Measurements from ENCODE around the gene GNRHR.

Gene GNRHR

DNA sequence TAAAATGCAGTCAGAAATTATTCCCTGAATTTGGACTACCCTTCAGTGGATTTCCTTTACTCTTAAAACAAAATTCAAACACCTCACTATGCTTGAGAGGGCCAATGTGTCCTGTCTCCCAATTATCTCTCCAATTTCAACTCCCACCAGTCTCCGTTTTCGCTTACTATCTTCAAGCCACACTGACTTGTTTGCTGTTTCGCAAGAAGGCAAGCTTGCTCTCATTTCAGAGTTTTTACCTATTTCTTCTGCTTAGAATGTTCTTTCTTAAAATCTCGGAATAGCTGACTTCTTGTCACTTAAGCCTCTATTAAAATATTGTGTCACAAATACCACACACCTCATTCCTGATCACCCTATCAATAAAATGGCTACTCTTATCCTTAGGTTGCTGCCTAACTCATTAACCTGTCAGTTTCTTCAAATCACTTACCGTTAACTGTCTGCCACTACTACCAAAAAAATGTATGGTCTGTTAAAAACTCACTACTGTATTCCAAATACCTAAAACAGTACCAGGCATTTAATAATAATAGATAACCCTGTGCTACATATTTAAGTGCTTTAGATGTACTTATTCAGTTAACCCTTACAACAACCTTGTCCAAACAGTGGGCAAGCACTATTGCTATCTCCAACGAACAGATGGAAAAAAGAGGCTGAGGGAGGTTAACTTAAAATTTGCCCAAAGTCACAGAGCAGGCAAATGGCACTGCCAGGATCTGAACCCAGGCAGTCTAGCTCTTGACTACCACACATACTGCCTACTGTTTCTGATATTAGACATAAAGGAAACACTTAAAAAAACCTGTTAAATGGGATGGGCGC is 56.1 kb downstream of the GNRHR start:
- no peak for DNase-seq

DNA sequence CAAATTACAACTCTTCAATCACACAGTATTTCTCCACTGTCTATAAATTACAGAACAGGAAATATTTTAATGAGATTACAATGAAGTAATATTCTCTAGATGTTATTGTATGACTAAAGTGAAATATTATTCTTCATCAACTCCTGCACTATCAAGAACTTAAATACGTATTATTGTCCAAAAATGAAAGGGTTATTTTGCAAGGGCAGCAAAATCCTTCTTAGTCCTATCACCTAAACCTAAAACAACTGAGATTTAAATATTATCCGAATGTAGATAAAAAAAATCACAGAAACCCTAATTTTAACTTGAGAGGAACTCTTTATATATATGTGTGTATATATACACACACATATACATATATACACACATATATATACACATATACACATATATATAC is 58.1 kb downstream of the GNRHR start:
- no peak for DNase-seq

DNA sequence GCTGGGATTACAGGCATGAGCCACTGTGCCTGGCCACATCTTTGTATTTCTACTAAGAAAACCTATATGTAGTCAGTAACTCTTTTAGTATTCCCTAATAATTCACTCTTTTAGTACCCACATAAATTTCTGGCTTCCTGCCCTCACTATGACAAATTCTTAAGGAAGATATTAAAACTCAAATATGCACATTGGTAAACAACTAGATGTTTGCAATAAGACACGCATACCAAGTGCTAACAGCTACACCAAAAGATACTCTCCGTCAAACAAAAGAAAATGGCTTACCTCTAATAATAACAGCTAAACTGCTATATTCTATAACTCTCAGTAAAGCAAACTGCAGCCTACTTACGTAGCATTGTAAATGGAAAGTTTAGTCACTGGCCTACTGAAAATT is 59.5 kb downstream of the GNRHR start:
- DNase-seq: no peak

GRCh38 chr4:67691328-67691727 is 62.9 kb downstream of the GNRHR start:
- DNase-seq: peak; percentile 63 to 72
